Measurements from ENCODE around the gene PDXP. TPM values are rescaled to one million over a fixed set of nuclear protein-coding genes. Genes with fewer than 3 reads are reported as not detected.

The PDXP gene
- total RNA-seq, 1 experiment from 2014 or later, result 47.1 TPM

Other genes starting within 250 kb of the PDXP start
- 0.11 TPM in 1 of 2 replicates, not detected in the other for gene ELFN2, start 231.2 kb upstream of the PDXP start, total RNA-seq (2014; rRNA removed; shearing (Covaris generic))
- gene MFNG, start 172.3 kb upstream of the PDXP start, total RNA-seq (2014; rRNA removed; shearing (Covaris generic)), result not detected in 2 replicates
- gene CARD10, start 139.3 kb upstream of the PDXP start, total RNA-seq (2014; rRNA removed; shearing (Covaris generic)), result 14.6 and 40.7 TPM in 2 replicates
- gene CDC42EP1, start 98.2 kb upstream of the PDXP start, total RNA-seq (2014; rRNA removed; shearing (Covaris generic)), result 21.5 and 22.3 TPM in 2 replicates
- gene LGALS2, start 78.6 kb upstream of the PDXP start, total RNA-seq (2014; rRNA removed; shearing (Covaris generic)), result not detected in 2 replicates
- gene GGA1, start 49.9 kb upstream of the PDXP start, total RNA-seq (2014; rRNA removed; shearing (Covaris generic)), result 22.6 and 34.9 TPM in 2 replicates
- 8.2 and 13.6 TPM in 2 replicates for gene SH3BP1, start 19.1 kb upstream of the PDXP start, total RNA-seq (2014; rRNA removed; shearing (Covaris generic))
- gene LGALS1, start 16.9 kb downstream of the PDXP start, total RNA-seq (2014; rRNA removed; shearing (Covaris generic)), result 5,490 and 8,922 TPM in 2 replicates
- gene NOL12, start 27.6 kb downstream of the PDXP start, total RNA-seq (2014; rRNA removed; shearing (Covaris generic)), result 32.1 and 38.0 TPM in 2 replicates
- 90.4 and 92.5 TPM in 2 replicates for gene TRIOBP, start 38.3 kb downstream of the PDXP start, total RNA-seq (2014; rRNA removed; shearing (Covaris generic))
- gene GCAT, start 149.2 kb downstream of the PDXP start, total RNA-seq (2014; rRNA removed; shearing (Covaris generic)), result 54.7 and 60.9 TPM in 2 replicates
- not detected in 2 replicates for gene GALR3, start 164.7 kb downstream of the PDXP start, total RNA-seq (2014; rRNA removed; shearing (Covaris generic))
- gene ANKRD54, start 185.6 kb downstream of the PDXP start, total RNA-seq (2014; rRNA removed; shearing (Covaris generic)), result 43.8 and 71.2 TPM in 2 replicates
- gene EIF3L, start 190.7 kb downstream of the PDXP start, total RNA-seq (2014; rRNA removed; shearing (Covaris generic)), result 204 and 252 TPM in 2 replicates
- gene MICALL1, start 247.6 kb downstream of the PDXP start, total RNA-seq (2014; rRNA removed; shearing (Covaris generic)), result 37.8 and 61.1 TPM in 2 replicates

Measured in SJSA1 (cell line).